B cell (primary cell): ENCODE measurements around the gene CREG1.

ENCODE experiments used
- EZH2 ChIP-seq: IDR thresholded peaks from 2 replicates; pipeline ENCODE4 v1.6.1; 2012; ENCODE audit warnings: borderline replicate concordance, low read depth, mild to moderate bottlenecking, moderate library complexity, low read length; ENCODE audit not compliant: insufficient read depth, poor library complexity, severe bottlenecking
- TF ChIP-seq, protein P1 (sequence below): fragments of 200-600 bp; IDR thresholded peaks from one replicate; pipeline ENCODE4 v1.8.0; 2022; ENCODE audit warnings: antibody characterized with exemption, mild to moderate bottlenecking

DNA sequence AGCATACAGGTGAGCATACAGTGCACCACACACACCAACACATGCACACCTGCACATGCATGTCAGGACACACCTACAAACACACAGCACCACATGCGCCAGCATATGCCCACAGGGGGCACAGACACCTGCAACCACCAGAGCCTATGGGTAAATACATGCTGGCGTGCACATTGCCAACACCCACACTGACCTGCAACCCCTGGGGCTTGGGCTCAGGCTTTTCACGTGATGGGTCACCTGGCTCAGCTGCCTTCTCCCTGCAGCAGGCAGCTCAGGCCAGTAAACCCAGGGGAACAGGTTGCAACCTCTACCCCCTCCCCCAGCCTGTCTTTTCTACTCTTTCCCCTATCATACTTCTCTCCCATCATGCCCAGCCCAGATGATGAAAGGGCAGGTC lies 43.3 kb downstream of the CREG1 start:
- TF ChIP-seq, protein P1, sequence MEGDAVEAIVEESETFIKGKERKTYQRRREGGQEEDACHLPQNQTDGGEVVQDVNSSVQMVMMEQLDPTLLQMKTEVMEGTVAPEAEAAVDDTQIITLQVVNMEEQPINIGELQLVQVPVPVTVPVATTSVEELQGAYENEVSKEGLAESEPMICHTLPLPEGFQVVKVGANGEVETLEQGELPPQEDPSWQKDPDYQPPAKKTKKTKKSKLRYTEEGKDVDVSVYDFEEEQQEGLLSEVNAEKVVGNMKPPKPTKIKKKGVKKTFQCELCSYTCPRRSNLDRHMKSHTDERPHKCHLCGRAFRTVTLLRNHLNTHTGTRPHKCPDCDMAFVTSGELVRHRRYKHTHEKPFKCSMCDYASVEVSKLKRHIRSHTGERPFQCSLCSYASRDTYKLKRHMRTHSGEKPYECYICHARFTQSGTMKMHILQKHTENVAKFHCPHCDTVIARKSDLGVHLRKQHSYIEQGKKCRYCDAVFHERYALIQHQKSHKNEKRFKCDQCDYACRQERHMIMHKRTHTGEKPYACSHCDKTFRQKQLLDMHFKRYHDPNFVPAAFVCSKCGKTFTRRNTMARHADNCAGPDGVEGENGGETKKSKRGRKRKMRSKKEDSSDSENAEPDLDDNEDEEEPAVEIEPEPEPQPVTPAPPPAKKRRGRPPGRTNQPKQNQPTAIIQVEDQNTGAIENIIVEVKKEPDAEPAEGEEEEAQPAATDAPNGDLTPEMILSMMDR, result no peak
- TF ChIP-seq EZH2, result no peak
